GM12801 (cell line): ENCODE results near the gene SMC1A.

Source experiments
- TF ChIP-seq, protein P1 (sequence below): IDR thresholded peaks from one replicate; pipeline ENCODE4 v1.5.1; 2011; ENCODE audit warnings: control low read depth; ENCODE audit not compliant: insufficient read length; ENCODE audit errors: extremely low read depth

SMC1A gene

DNA sequence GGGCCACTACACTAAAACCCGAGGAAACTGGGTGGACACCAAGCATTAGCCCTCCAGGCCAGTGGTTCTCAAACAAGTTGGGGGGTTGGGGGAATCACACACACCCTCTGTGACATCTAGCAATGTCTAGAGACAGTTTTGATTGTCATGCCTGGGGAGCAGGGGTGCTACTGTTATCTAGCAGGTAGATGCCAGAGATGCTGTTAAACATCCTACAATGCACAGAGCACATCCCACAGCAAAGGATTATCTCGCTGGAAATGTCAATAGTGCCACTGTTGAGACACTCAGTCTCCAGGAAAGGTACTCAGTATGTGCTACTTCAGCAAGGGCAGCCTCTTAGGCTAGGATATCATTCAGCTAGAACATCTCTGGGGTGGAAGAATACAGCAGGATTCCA is 1.3 kb downstream of the SMC1A start:
- TF ChIP-seq, protein P1, sequence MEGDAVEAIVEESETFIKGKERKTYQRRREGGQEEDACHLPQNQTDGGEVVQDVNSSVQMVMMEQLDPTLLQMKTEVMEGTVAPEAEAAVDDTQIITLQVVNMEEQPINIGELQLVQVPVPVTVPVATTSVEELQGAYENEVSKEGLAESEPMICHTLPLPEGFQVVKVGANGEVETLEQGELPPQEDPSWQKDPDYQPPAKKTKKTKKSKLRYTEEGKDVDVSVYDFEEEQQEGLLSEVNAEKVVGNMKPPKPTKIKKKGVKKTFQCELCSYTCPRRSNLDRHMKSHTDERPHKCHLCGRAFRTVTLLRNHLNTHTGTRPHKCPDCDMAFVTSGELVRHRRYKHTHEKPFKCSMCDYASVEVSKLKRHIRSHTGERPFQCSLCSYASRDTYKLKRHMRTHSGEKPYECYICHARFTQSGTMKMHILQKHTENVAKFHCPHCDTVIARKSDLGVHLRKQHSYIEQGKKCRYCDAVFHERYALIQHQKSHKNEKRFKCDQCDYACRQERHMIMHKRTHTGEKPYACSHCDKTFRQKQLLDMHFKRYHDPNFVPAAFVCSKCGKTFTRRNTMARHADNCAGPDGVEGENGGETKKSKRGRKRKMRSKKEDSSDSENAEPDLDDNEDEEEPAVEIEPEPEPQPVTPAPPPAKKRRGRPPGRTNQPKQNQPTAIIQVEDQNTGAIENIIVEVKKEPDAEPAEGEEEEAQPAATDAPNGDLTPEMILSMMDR: no peak

DNA sequence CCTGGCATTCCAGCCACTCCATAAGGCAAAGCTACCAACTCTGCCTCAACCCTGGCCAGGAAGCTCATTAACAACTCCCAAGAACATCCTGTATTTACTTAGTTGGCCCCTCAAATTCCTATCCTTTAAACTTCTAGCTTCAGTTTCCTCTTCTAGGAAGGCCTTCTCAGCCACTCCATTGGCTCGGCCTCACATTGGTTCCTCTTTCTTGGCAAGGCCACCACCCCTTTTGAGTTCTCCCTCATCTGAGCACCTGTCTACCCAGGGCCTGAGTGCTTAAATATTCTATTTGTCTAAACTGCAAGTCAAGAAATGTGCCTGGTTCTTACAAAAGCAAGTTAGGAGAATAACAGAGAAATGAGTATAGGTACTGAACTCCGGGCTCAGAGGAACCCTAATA is 10.0 kb downstream of the SMC1A start:
- TF ChIP-seq, protein P1: no peak

DNA sequence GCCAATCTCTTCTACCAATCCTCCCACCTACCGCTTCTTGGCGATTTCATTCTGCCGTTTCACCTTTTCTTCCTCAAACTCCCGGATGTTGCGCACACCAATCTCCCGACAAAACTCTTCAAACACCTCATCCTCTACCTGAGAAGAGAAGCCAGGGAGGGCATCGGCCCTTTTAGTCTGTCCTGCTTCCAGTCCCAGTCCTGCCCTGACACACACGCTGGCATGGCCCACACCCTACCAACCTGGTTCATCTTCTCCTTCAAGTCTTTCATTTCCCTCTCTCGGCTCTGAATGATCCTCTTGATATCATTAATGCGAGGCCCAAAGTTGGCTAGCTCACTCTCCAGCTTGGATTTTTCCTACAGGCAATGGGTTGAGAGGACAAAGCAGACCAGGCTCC is 18.9 kb downstream of the SMC1A start:
- TF ChIP-seq, protein P1: no peak

DNA sequence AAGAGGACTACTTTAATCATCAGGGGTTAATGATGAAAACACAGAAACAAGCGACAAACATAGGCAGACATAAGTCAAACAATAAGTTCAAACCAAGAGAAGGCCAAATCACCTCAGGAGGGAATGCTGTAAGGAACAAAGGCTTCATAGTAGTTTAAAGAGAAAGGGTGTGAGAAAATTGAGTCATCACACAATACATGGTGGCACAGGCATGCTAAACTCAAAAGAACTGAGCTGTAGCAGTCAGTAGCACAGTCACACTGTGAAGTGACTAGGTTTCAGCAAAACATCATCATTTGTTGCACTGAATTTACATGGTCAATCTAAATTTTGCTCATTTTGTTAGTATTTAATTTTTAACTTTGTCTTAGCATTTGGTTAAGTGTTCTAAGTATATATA is 24.2 kb downstream of the SMC1A start:
- TF ChIP-seq, protein P1: no peak

DNA sequence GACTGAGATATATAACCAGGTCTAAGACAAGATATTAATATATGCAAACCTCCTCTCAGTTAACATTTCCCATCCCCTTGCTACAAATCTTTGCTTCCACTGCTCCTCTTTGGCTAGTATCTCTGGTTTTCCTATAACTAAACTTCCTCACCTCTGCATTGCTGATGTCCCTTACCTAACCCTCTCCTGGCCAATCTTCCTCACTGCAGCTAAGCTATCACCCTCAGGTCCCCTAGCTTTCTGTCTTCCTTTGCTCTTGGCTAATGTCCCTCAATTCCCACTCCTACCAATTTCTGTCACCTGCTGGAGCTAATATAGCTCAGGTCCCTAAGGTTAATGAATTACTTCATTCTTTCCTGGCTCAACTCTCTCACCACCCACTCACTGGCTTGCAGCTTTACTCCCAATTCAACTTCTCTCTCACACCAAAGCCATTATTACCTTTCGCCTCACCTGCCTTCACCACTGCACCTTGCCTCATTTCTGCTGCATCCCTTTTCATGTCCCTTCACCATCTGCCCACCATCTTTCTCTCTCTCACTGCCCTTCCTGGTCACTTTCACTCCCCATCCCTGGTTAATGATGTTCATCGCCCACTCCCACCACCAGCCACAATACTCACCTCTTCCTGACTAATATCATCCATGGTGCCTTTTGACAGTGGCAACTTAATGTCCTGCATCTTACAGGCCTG is 26.7 kb downstream of the SMC1A start:
- TF ChIP-seq, protein P1: no peak

DNA sequence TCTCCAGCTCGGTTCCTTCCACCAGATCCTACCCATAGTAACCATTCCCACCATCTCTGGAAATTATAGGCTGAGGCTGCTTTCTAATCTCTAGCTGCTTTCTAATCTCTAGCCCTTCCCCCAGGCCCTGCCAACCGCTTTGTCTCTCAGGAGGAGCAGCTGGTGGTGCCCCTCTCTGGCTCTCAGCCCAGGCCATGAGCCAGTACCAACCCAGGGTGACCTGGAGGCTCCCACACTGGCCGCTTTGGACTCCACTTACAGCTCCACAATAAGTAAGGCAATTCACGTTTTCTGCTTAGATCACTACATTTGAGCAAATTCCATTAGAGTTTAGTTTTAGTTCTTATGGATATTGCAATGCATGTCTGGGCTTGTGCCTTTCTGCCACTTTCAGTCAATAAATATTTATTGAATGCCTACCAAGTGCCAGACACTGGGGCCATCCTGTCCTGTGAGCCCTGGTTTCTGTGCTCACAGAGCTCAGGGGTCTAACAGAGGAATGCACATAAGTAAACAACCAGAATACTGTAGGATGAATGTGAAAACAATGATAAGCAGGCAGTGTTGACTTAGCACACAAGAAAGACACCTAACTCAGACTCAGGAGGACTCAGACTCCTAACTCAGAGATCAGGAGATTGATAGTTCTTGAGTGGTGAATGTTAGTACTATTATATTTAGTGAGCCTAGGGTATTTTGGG is 38.9 kb downstream of the SMC1A start:
- TF ChIP-seq, protein P1: no peak

DNA sequence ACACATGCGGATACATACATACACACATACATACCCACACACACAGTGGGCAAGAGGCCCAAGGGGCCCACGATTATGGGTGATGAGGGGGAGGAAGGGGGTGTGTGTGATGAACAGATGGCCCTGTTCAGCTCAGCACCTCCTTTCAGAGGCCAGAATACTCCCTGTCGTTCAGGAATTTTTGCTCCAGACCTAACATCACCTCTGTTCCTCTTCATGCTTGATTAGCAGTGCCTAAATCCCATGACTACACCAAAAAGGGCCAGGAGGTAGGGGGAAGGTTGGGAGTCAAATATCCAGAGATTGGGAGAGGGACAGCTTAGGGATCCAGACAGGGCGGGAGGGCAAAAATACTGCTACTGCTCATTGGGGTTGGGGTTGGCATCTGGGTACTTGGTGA is 42.7 kb downstream of the SMC1A start:
- TF ChIP-seq, protein P1: no peak
